Stimulated activated CD8-positive, alpha-beta memory T cell treated with anti-CD3 and anti-CD28 coated beads, Interleukin-4, amount 100 ng/mL, for 24 hours (primary cell): ENCODE results near the gene RERE.

Experiments
- DNase-seq: peaks from one replicate; pipeline ENCODE4 v3.0.0-alpha.2; 2020; ENCODE audit warnings: low read depth

The RERE gene

DNA sequence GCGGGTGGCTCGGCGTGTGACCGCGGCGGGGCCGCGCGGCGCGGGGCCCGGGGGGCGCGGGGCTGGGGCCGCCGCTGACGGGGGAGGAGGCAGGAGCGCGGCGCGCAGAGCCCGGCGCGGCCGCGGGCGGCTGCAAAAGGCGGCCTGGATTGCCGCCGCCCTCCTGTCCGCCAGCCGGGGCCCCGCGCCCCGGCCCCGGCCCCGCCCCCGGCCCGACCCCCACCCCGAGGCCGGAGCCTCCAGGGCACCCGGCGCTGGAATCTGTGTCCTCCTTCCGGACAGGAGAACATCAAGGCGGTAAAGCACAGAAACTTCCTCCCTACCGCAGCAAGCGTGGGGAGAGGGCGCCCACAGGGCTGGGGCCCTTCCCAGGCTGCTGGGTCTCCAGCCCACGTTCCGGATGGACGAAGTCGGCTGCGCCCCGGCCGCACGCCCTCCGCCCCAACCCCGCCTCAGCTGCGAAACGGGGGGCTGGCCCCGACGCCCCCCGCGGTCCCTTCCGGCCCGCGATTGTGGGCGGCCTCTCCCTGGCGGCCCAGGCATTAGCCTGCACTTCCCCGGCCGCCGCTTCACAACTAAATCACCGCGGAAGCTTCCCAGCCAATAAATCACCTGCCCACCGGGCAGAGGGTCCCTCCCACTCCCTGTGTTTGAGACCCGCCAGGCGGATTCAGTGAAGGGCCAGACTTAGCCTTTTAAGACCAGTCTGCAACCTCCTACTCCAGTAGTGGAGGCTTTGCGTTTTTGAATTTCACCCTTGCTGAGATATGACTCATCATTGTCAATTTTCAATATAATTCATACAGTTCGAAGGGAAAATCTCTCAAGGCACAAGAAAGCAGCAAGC is 393.5 kb downstream of the RERE start:
- peak; percentile 48 for DNase-seq

GRCh38 chr1:8423269-8423691 is 394.2 kb downstream of the RERE start:
- DNase-seq: peak; percentile 15

DNA sequence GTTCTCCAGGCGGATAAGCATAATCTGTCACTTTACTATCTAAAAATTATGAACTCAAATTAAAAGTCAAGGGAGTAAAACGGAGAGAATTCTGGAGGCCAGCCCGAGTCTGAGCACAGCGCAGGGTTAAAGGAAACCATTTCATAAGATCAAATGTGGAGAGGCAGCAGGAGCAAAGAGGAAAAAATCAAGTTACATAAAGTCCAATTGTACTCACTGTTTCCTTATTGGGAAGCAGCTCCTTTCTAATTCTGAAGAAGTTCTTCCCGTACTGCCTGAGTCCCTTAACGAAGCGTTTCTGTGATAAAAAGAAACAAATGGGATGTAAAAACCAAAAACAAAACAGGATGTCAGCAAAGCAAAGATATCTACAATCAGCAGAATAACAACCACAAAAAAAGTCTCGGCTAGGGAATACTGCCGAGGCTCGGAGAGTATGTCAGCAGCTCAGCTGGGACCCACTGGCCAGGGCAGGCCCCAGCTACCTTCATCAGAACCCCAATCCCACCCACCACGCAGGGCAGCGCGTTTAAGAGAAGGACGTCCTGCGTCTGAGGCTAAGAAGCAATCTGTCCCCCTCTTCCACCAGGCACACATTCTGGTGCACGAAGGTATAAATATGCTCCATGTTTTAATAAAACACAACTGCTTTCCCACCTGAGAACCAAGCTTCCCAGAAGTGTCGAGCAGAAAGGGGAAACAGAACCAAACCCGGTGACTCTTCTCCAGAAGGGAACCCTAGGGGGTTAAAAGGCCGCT is 394.8 kb downstream of the RERE start:
- no peak for DNase-seq

GRCh38 chr1:8421721-8422120 is 395.7 kb downstream of the RERE start:
- no peak for DNase-seq

- DNase-seq: no peak
These were observed 397.1 kb downstream of the RERE start for GRCh38 chr1:8420318-8420717.

DNA sequence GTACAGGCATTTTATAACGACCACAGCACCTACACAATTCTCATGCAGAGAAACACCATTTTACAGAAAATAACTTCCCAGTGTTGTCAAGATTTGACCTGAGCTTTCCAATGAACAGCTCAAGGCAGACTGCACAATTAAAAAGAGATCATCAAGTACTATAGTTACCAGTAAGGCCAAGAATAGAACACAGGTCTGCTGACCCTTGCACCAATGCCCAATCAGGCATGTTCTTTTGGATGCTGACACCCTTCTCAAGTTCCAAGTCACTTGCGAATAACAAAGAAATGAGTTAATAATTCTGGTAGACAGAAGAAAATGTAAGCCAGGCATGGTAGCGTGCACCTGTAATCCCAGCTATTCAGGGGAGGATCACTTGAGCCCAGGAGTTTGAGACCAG is 397.6 kb downstream of the RERE start:
- DNase-seq: no peak

GRCh38 chr1:8419172-8419571 is 398.3 kb downstream of the RERE start:
- DNase-seq: no peak

DNA sequence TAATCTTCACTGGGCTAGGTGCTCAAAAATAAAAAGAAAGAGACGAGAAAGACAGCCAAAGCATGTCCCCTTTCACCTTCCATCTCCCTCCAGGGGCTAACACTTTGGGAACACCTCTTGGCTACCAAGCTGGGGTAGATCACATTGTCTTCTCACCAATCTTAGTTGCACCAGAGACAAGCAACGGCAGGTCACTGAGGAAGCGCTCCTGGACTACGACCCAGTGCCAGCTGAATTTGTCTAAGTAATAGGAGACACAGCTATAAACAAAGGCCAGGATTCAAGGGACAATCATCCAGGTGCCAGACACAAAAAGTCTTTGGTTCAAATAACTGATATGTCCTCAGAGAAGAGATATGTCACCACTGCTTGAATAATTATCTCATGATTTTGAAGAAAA is 399.1 kb downstream of the RERE start:
- no peak for DNase-seq

DNA sequence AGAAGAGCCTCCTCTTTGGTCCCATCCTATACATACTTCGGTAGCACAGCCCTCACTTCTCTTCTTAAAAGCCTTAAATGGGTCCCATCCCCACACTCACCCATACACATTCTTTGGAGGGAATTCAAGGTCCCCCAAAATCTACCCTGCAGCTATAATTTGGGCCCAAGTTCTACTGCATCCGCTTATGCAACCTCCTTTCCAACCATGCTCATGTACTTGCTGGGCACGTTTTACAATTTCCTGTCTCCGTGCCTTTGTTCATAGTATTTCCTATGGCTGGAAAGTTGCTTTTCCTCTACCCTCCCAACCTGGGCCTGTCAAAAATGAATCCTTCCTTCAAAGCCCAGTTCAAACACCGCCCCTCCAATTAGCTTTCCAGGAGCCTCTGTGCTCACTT is 399.8 kb downstream of the RERE start:
- no peak for DNase-seq

- DNase-seq: no peak
These were observed 400.6 kb downstream of the RERE start for GRCh38 chr1:8416881-8417280.

- DNase-seq: no peak
These were observed 401.7 kb downstream of the RERE start for GRCh38 chr1:8415526-8416278.

GRCh38 chr1:8412183-8412831 is 405.1 kb downstream of the RERE start:
- DNase-seq: no peak

DNA sequence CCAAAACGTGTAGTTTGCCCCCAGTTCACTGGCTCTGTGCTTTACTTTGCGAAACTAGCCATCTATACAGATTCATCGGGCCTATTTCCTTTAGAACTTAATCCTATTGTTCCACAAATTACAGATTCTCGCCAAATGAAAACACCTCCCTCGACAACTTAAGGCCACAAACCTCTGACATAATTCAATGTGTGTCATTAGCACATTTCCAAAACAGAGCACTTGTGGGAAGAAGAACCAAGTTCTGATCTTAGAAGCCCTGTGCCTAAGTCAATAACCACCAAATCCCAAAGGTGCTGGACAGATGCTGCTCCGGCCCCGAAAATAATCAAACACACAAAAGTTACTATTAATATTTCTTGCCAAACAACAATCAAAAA is 405.6 kb downstream of the RERE start:
- DNase-seq: no peak

DNA sequence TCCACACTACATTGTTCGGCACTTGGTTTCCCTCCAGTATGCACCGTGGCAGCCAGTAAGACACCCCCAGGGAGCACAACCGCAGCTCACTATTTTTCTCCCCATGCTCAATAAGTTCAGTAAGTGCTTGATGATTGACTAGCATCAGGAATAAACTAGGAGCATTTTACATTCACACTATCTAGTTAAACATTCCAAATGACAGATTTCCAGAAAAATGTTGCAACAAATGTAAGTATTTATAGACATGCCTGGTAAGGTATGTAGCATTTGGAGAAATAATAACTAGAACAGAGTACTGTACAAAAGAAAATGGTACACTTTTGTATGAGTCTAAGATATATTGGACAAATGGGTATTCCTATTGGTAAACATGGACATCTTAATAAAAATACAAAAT is 406.6 kb downstream of the RERE start:
- DNase-seq: no peak

DNA sequence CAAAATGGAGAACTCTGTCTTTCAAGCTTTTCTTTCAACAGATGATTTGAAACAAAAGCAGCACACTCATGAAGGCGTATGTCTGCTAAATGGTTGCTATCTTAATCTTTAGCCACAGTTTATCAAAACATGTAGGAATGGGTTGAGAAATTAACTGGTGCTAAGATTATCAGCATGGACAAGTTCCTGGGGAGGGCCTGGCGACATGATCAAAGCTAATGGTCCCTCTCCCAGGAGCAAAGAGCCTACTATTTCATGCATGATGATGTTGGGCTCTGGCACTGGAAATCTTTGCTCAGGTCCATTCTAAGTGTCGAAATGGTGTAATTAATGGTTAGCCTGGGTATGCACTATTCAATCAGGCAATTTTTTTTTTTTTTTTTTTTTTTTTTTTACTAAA is 407.8 kb downstream of the RERE start:
- DNase-seq: no peak

GRCh38 chr1:8409106-8409505 is 408.3 kb downstream of the RERE start:
- no peak for DNase-seq

DNA sequence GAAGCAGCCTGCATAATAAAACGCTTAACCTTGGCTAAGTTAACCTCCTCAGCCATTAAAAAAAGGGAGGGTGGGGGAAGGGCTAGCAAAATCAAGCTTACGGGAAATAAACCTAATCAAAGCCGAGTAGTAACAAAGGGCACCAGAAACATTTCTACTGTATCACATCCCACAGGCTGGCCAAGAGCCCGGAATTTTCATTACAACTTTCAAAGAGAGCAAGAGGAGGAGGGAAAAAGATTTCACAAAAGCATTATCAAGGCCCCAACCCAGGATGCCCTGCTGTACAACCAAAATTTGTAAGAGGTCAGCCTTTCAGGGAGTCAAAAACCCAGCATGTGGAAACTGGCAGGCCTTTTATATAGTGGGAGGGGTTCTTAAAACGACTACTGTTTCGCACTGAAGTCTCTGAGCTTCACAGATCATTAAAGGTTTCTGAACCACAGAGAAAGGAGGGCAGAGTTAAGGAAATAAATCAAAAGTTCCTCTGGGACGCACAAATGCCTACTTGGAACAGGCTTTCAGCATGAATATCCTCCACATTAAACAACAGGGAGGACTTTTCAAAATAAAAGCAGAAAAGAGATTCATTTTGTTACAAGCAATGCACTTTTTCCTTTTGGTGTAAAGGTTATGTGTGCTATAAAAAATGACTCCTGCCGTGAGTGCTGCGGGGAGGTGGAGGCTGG is 409.1 kb downstream of the RERE start:
- no peak for DNase-seq

- no peak for DNase-seq
These were observed 409.8 kb downstream of the RERE start for GRCh38 chr1:8407652-8408051.

DNA sequence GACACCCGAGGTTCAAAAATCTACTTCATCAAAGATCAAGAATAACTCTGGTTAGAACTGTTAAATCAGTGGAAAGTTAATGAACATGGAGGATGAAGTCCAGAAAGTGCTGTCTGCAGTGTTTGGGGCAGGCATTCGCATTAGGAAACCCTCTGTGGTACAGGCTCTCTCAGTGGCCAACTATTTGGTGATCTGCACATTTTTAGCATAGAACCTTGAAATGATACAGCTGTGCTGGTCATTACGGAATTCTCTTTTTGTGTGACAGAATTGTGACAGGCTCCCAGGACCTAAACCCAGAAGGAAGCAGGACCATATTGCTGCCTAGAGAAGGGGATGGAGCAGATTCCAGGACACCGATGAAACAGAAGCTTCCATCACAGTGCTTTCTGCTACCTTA is 410.5 kb downstream of the RERE start:
- no peak for DNase-seq

GRCh38 chr1:8406011-8406410 is 411.4 kb downstream of the RERE start:
- no peak for DNase-seq

- DNase-seq: no peak
These were observed 412.7 kb downstream of the RERE start for GRCh38 chr1:8404460-8405370.
